Measurements from ENCODE around the gene TMEM30A.

Gene TMEM30A

GRCh38 chr6:75268121-75268987, 16.2 kb downstream of the TMEM30A start:
- no peak for DNase-seq (ENCODE audit: low read depth)
- no peak for TF ChIP-seq CTCF (conservative IDR thresholded peaks at IDR 0.05; ENCODE audit: low read length)
- no peak overlapping the region for H3K4me3 ChIP-seq (ENCODE audit: low read length)

- H3K4me3 ChIP-seq (ENCODE audit: low read length) = no peak overlapping the region
- DNase-seq (ENCODE audit: low read depth) = no peak
- TF ChIP-seq CTCF (conservative IDR thresholded peaks at IDR 0.05; ENCODE audit: low read length) = no peak
Observed at GRCh38 chr6:75267461-75267860, 17.1 kb downstream of the TMEM30A start.

GRCh38 chr6:75266716-75267291, 17.8 kb downstream of the TMEM30A start:
- peak; percentile 93 for TF ChIP-seq CTCF (conservative IDR thresholded peaks at IDR 0.05; ENCODE audit: low read length)
- DNase-seq (ENCODE audit: low read depth) = peak; percentile 62
- H3K4me3 ChIP-seq (ENCODE audit: low read length) = no peak overlapping the region

DNA sequence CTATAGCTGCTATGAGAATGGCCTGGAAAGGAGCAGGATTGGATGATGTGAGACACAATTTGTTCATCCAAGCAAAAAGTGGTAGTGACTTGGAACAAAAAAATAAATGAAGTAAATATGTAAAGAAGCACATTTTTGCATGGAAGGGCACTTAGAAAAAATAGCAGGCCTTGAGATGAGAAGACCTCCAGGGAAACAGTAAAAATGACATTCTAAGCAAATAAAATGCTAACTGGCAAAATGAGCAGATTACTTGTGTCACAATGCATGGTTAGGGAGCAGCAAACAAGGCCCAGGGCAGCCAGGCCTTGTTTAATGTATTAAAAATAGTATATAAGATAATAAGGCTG, 21.2 kb downstream of the TMEM30A start:
- no peak for DNase-seq (ENCODE audit: low read depth)
- H3K4me3 ChIP-seq (ENCODE audit: low read length) = no peak overlapping the region
- no peak for TF ChIP-seq CTCF (conservative IDR thresholded peaks at IDR 0.05; ENCODE audit: low read length)

DNA sequence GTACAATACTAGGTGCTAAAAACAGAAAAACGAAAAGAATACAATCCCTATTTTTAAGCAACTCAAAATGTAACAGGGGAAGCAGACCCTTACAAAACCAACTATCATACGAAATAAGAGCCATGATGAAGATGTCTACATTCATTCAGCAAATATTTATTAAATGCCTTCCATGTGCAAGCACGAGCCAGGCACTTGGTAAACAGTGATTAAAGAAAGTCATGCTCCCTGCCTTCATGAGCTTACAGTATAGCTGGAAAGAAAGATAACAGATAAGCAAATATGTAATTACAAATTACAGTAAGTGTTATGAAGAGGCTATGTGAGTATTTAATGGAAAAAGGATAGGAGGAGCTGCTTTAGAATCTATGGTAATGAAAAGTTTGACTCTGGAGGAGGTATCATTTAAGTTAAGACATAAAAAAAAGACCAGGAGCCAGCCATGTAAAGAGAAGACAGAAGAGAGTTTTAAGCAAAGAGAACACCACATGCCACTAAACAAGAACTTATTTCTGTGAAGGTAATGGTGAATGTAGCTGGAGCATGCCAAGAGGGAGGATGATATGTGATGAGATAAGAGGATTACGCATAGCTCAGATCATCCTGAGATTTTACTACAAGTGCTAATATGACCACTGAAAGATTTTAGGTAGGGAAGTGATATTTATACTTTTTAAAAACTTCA, 21.7 kb downstream of the TMEM30A start:
- no peak overlapping the region for H3K4me3 ChIP-seq (ENCODE audit: low read length)
- TF ChIP-seq CTCF (conservative IDR thresholded peaks at IDR 0.05; ENCODE audit: low read length) = no peak
- DNase-seq (ENCODE audit: low read depth) = no peak

DNA sequence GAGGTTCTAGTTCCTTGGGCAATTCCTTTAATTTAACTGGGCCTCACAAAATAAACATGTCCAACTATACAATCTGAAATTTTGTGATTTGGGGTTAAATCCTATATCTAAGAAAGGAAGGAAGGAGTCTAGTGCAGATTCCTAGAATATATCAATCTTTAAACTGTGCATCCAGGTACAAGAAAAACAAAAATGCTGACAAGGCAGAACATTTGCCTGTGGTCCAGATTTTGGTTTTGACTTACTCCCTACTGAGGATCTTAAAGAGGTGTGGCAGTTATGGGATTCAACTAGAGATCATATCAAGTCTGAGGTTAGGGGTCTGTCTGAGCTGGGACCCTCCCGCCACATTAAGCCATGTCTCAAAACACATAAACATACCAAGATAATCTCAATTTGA, 23.3 kb downstream of the TMEM30A start:
- DNase-seq (ENCODE audit: low read depth) = no peak
- H3K4me3 ChIP-seq (ENCODE audit: low read length) = no peak overlapping the region
- no peak for TF ChIP-seq CTCF (conservative IDR thresholded peaks at IDR 0.05; ENCODE audit: low read length)

All from AG10803 (cell line).